NCI-H146 (cell line): ENCODE results near the gene CFAP77.
"Not testable (repeated sequence)": the region's sequence is repeated elsewhere in the genome, so short reads cannot be mapped to it uniquely, and the experiment has no call there.

ENCODE experiments used
- DNase-seq: peaks from one replicate; lab custom pipeline; 2025; lab: John Stamatoyannopoulos, UW

CFAP77 gene

GRCh38 chr9:132547976-132548730 is 138.1 kb downstream of the CFAP77 start:
- no peak for DNase-seq

GRCh38 chr9:132548751-132549640 is 139.0 kb downstream of the CFAP77 start:
- no peak for DNase-seq

GRCh38 chr9:132551556-132551955 is 141.5 kb downstream of the CFAP77 start:
- DNase-seq, result no peak

- no peak for DNase-seq
Observed at GRCh38 chr9:132552041-132552440, 142.0 kb downstream of the CFAP77 start.

- DNase-seq, result no peak
Observed at GRCh38 chr9:132554755-132555154, 144.7 kb downstream of the CFAP77 start.

GRCh38 chr9:132555528-132555927 is 145.5 kb downstream of the CFAP77 start:
- DNase-seq, result no peak

- no peak for DNase-seq
Observed at GRCh38 chr9:132556235-132556634, 146.2 kb downstream of the CFAP77 start.

- DNase-seq, result no peak
Observed at GRCh38 chr9:132556714-132557113, 146.7 kb downstream of the CFAP77 start.

- no peak for DNase-seq
Observed at GRCh38 chr9:132557159-132557558, 147.1 kb downstream of the CFAP77 start.

GRCh38 chr9:132559711-132560110 is 149.7 kb downstream of the CFAP77 start:
- DNase-seq, result no peak

GRCh38 chr9:132560616-132561202 is 150.7 kb downstream of the CFAP77 start:
- no peak for DNase-seq

GRCh38 chr9:132562306-132562573 is 152.2 kb downstream of the CFAP77 start:
- no peak for DNase-seq

- no peak for DNase-seq
Observed at GRCh38 chr9:132564526-132564925, 154.5 kb downstream of the CFAP77 start.

GRCh38 chr9:132568787-132569186 is 158.8 kb downstream of the CFAP77 start:
- not testable (repeated sequence) for DNase-seq

GRCh38 chr9:132571806-132572600 is 162.0 kb downstream of the CFAP77 start:
- DNase-seq, result no peak

- DNase-seq, result no peak
Observed at GRCh38 chr9:132572921-132573320, 162.9 kb downstream of the CFAP77 start.

GRCh38 chr9:132575005-132575609 is 165.1 kb downstream of the CFAP77 start:
- DNase-seq, result peak; percentile 68

GRCh38 chr9:132575811-132576210 is 165.8 kb downstream of the CFAP77 start:
- no peak for DNase-seq

GRCh38 chr9:132577119-132577518 is 167.1 kb downstream of the CFAP77 start:
- no peak for DNase-seq

- no peak for DNase-seq
Observed at GRCh38 chr9:132578367-132578932, 168.4 kb downstream of the CFAP77 start.

- no peak for DNase-seq
Observed at GRCh38 chr9:132579427-132579798, 169.4 kb downstream of the CFAP77 start.
